MM.1S (cell line): ENCODE results near the gene CCDC30.
A peak's percentile ranks its signal among the peaks of the same experiment; 100 is the strongest.
"Not testable (repeated sequence)": the region's sequence is repeated elsewhere in the genome, so short reads cannot be mapped to it uniquely, and the experiment has no call there.

Experiments
- DNase-seq: peaks from one replicate; pipeline ENCODE4 v3.0.0-alpha.2; 2015
- H2AFZ ChIP-seq: fragments of 300-600 bp; sonication (generic); 2 replicates; pipeline ENCODE4 v1.6.0; 2016; ENCODE audit warnings: antibody characterized with exemption, low read length
- H3F3A ChIP-seq: fragments of 300-600 bp; sonication (generic); 2 replicates; pipeline ENCODE4 v1.6.1; 2016; ENCODE audit warnings: mild to moderate bottlenecking, antibody characterized with exemption, low read length, moderate library complexity, mixed read lengths; ENCODE audit not compliant: insufficient read depth
- H3K27ac ChIP-seq: fragments of 300-600 bp; sonication (generic); 2 replicates; pipeline ENCODE4 v1.5.1; 2016; ENCODE audit warnings: mild to moderate bottlenecking, low read length
- H3K27me3 ChIP-seq: fragments of 300-600 bp; sonication (generic); replicated peaks from 2 replicates; pipeline ENCODE4 v1.6.0; 2016; ENCODE audit warnings: low read length; ENCODE audit not compliant: insufficient read depth
- H3K36me3 ChIP-seq: fragments of 300-600 bp; sonication (generic); replicated peaks from 2 replicates; pipeline ENCODE4 v1.6.1; 2016; ENCODE audit warnings: mild to moderate bottlenecking, low read length, mixed read lengths; ENCODE audit not compliant: insufficient read depth
- H3K4me1 ChIP-seq: fragments of 300-600 bp; sonication (generic); 2 replicates; pipeline ENCODE4 v1.6.1; 2016; ENCODE audit warnings: low read length, mixed read lengths
- H3K4me2 ChIP-seq: fragments of 300-600 bp; sonication (generic); 2 replicates; pipeline ENCODE4 v1.6.0; 2016; ENCODE audit warnings: low read depth, low read length
- H3K4me3 ChIP-seq: fragments of 300-600 bp; sonication (generic); 2 replicates; pipeline ENCODE4 v1.5.1; 2016; ENCODE audit warnings: low read length, mixed read lengths
- H3K79me2 ChIP-seq: fragments of 300-600 bp; sonication (generic); 2 replicates; pipeline ENCODE4 v1.6.1; 2016; ENCODE audit warnings: mixed run types, low read length, mixed read lengths
- H3K9ac ChIP-seq: fragments of 300-600 bp; sonication (generic); 2 replicates; pipeline ENCODE4 v1.6.1; 2016; ENCODE audit warnings: low read length, mixed read lengths
- H3K9me2 ChIP-seq: fragments of 300-600 bp; sonication (generic); replicated peaks from 2 replicates; pipeline ENCODE4 v1.6.1; 2016; ENCODE audit warnings: mild to moderate bottlenecking, low read length, mixed read lengths; ENCODE audit not compliant: insufficient read depth
- H3K9me3 ChIP-seq: fragments of 300-600 bp; sonication (generic); replicated peaks from 2 replicates; pipeline ENCODE4 v1.6.1; 2016; ENCODE audit warnings: mild to moderate bottlenecking, low read length, mixed read lengths; ENCODE audit not compliant: insufficient read depth
- H4K20me1 ChIP-seq: fragments of 300-600 bp; sonication (generic); 2 replicates; pipeline ENCODE4 v1.6.1; 2016; ENCODE audit warnings: mild to moderate bottlenecking, low read length, moderate library complexity, mixed read lengths; ENCODE audit not compliant: insufficient read depth
- EZH2 ChIP-seq: fragments of 300-600 bp; sonication (generic); optimal IDR thresholded peaks from 2 replicates; pipeline ENCODE3; 2017; ENCODE audit warnings: low read depth, mild to moderate bottlenecking, antibody characterized with exemption, low read length, mixed read lengths
- EZH2phosphoT487 ChIP-seq: fragments of 300-600 bp; sonication (generic); IDR thresholded peaks from 2 replicates; pipeline ENCODE4 v1.6.1; 2018; ENCODE audit warnings: antibody characterized with exemption, low read length
- TF ChIP-seq, protein P1 (sequence below): fragments of 300-600 bp; sonication (generic); IDR thresholded peaks from 2 replicates; pipeline ENCODE4 v1.5.1; 2016; ENCODE audit warnings: antibody characterized with exemption, low read length, mixed read lengths

CCDC30 gene

GRCh38 chr1:42482635-42483153, 19.6 kb downstream of the CCDC30 start:
- H3K4me3 ChIP-seq: no peak overlapping the region
- peaks cover 4% of the 10 kb centered on the region; the same call in 1 of the 2 replicates for H3K4me1 ChIP-seq
- H4K20me1 ChIP-seq: no peaks in the 10 kb centered on the region
- H3K9ac ChIP-seq: no peak overlapping the region
- no peak overlapping the region for H3K4me2 ChIP-seq
- no peaks in the 10 kb centered on the region for H3K79me2 ChIP-seq
- H3K9me3 ChIP-seq: no peaks in the 10 kb centered on the region
- H3F3A ChIP-seq: no peaks in the 10 kb centered on the region
- 0 out of 2 replicates have a peak overlapping the region, but pooled peaks have one; percentile 18 for H2AFZ ChIP-seq
- no peaks in the 10 kb centered on the region for H3K36me3 ChIP-seq
- H3K27ac ChIP-seq: peak overlapping the region; percentile 5; the same call in 1 of the 2 replicates
- H3K27me3 ChIP-seq: no peaks in the 10 kb centered on the region
- TF ChIP-seq EZH2 (no peak), EZH2phosphoT487 (no peak)
- TF ChIP-seq, protein P1, sequence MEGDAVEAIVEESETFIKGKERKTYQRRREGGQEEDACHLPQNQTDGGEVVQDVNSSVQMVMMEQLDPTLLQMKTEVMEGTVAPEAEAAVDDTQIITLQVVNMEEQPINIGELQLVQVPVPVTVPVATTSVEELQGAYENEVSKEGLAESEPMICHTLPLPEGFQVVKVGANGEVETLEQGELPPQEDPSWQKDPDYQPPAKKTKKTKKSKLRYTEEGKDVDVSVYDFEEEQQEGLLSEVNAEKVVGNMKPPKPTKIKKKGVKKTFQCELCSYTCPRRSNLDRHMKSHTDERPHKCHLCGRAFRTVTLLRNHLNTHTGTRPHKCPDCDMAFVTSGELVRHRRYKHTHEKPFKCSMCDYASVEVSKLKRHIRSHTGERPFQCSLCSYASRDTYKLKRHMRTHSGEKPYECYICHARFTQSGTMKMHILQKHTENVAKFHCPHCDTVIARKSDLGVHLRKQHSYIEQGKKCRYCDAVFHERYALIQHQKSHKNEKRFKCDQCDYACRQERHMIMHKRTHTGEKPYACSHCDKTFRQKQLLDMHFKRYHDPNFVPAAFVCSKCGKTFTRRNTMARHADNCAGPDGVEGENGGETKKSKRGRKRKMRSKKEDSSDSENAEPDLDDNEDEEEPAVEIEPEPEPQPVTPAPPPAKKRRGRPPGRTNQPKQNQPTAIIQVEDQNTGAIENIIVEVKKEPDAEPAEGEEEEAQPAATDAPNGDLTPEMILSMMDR: no peak
- no peaks in the 10 kb centered on the region for H3K9me2 ChIP-seq
- DNase-seq: peak; percentile 12

GRCh38 chr1:42484382-42484781, 21.3 kb downstream of the CCDC30 start:
- H3K9me3 ChIP-seq: no peaks in the 10 kb centered on the region
- H3K27ac ChIP-seq: no peak overlapping the region
- no peak for DNase-seq
- H3K27me3 ChIP-seq: no peaks in the 10 kb centered on the region
- H3K79me2 ChIP-seq: no peaks in the 10 kb centered on the region
- H3F3A ChIP-seq: no peaks in the 10 kb centered on the region
- no peaks in the 10 kb centered on the region for H3K9me2 ChIP-seq
- H4K20me1 ChIP-seq: no peaks in the 10 kb centered on the region
- peaks cover 4% of the 10 kb centered on the region; the same call in 1 of the 2 replicates for H3K4me1 ChIP-seq
- no peaks in the 10 kb centered on the region for H3K36me3 ChIP-seq
- TF ChIP-seq, protein P1: no peak
- no peak for TF ChIP-seq EZH2
- no peak for TF ChIP-seq EZH2phosphoT487
- no peak overlapping the region for H2AFZ ChIP-seq
- no peak overlapping the region for H3K4me2 ChIP-seq
- no peak overlapping the region for H3K4me3 ChIP-seq
- no peak overlapping the region for H3K9ac ChIP-seq

- no peak overlapping the region for H2AFZ ChIP-seq
- H3K27ac ChIP-seq: no peak overlapping the region
- TF ChIP-seq, protein P1: no peak
- TF ChIP-seq EZH2 (no peak), EZH2phosphoT487 (no peak)
- H3K4me1 ChIP-seq: no peaks in the 10 kb centered on the region
- no peak overlapping the region for H3K9ac ChIP-seq
- H3K4me2 ChIP-seq: no peak overlapping the region
- H3F3A ChIP-seq: no peaks in the 10 kb centered on the region
- H3K9me3 ChIP-seq: no peaks in the 10 kb centered on the region
- no peak for DNase-seq
- H3K27me3 ChIP-seq: no peaks in the 10 kb centered on the region
- no peaks in the 10 kb centered on the region for H3K79me2 ChIP-seq
- H3K36me3 ChIP-seq: no peaks in the 10 kb centered on the region
- no peaks in the 10 kb centered on the region for H3K9me2 ChIP-seq
- no peak overlapping the region for H3K4me3 ChIP-seq
- no peaks in the 10 kb centered on the region for H4K20me1 ChIP-seq
Observed at GRCh38 chr1:42490237-42490636, 27.2 kb downstream of the CCDC30 start.

DNA sequence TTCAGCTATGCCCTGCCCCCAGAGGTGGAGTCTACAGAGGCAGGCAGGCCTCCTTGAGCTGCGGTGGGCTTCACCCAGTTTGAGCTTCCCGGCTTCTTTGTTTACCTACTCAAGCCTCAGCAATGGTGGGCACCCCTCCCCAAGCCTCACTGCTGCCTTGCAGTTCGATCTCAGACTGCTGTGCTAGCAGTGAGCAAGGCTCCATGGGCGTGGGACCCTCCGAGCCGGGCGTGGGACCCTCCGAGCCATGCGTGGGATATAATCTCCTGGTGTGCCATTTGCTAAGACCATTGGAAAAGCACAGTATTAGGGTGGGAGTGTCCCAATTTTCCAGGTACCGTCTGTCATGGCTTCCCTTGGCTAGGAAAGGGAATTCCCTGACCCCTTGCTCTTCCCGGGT, 38.9 kb downstream of the CCDC30 start:
- not testable (repeated sequence) for H2AFZ ChIP-seq, H4K20me1 ChIP-seq, H3K9me3 ChIP-seq, H3F3A ChIP-seq, H3K4me2 ChIP-seq, H3K79me2 ChIP-seq, H3K4me3 ChIP-seq, H3K27ac ChIP-seq, H3K27me3 ChIP-seq, H3K36me3 ChIP-seq, H3K9me2 ChIP-seq, DNase-seq, H3K9ac ChIP-seq, H3K4me1 ChIP-seq
